ENCODE data around the gene ZNF785.

GRCh38 chr16:30602616-30603277, 17.2 kb upstream of the ZNF785 start:
- TF ChIP-seq YY1 (IDR thresholded peaks at IDR 0.05; ENCODE audit: insufficient read depth, insufficient read length): no peak
- TF ChIP-seq ZNF274 (IDR thresholded peaks at IDR 0.05; ENCODE audit: low read depth, low read length): no peak
- TF ChIP-seq SUZ12 (IDR thresholded peaks at IDR 0.05; ENCODE audit: extremely low read depth, insufficient read depth, insufficient read length): no peak
